ENCODE data around the gene MOCOS. TPM values are rescaled to one million over a fixed set of nuclear protein-coding genes. Genes with fewer than 3 reads are reported as not detected.

MOCOS gene
- total and polyA plus RNA-seq, 2 donors (not counting 1 experiment from before 2014, with no cell fraction given): 0.01 to 0.05 TPM

DNA sequence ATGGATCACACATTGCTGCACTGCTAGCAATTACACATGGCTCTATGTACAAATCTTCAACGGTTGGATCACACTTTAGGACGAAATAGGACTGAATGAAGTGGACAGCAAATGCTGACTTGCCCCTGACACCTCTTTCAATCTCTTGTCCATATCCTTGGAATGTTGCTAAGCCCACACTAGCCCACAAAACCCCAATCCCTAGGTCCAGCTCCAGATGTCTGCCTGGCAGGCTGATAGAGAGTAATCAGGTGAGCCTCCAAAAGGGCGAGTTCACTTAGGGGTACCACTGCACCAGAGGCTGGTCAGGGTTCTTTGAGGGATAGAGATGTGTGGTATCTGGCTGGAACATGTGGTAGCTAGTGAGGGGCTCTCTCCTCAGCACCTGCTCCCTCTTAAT lies 91.7 kb downstream of the MOCOS start:
- no peak overlapping the region for H3K27ac Mint-ChIP-seq
- H3K4me2 ChIP-seq (replicated peaks; ENCODE audit: low read depth, low read length, poor library complexity, severe bottlenecking): no peak overlapping the region
- ATAC-seq (ENCODE audit: low read depth): no peak
- H3K27me3 Mint-ChIP-seq: peaks cover 43% of the 10 kb centered on the region
- no peaks in the 10 kb centered on the region for H3K9me3 ChIP-seq (ENCODE audit: control extremely low read depth in 1 of 3, control insufficient read depth in 2 of 3, insufficient read depth in 1 of 3, low read length in 2 of 3)
- no peak for TF ChIP-seq EZH2 (IDR thresholded peaks at IDR 0.05; ENCODE audit: borderline replicate concordance, insufficient read depth, low read depth, low read length, poor library complexity, severe bottlenecking)
- TF ChIP-seq, protein P1, sequence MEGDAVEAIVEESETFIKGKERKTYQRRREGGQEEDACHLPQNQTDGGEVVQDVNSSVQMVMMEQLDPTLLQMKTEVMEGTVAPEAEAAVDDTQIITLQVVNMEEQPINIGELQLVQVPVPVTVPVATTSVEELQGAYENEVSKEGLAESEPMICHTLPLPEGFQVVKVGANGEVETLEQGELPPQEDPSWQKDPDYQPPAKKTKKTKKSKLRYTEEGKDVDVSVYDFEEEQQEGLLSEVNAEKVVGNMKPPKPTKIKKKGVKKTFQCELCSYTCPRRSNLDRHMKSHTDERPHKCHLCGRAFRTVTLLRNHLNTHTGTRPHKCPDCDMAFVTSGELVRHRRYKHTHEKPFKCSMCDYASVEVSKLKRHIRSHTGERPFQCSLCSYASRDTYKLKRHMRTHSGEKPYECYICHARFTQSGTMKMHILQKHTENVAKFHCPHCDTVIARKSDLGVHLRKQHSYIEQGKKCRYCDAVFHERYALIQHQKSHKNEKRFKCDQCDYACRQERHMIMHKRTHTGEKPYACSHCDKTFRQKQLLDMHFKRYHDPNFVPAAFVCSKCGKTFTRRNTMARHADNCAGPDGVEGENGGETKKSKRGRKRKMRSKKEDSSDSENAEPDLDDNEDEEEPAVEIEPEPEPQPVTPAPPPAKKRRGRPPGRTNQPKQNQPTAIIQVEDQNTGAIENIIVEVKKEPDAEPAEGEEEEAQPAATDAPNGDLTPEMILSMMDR (IDR thresholded peaks at IDR 0.05): no peak
- H3K9me3 Mint-ChIP-seq (ENCODE audit: insufficient read depth): no peaks in the 10 kb centered on the region
- no peaks in the 10 kb centered on the region for H3K79me2 ChIP-seq (ENCODE audit: control insufficient read depth, insufficient read depth, low read length)
- no peaks in the 10 kb centered on the region for H3K36me3 ChIP-seq (replicated peaks in 1 of 2; ENCODE audit: control extremely low read depth in 1 of 2, control insufficient read depth in 1 of 2, extremely low read depth in 1 of 2, insufficient read depth in 2 of 2, low read length in 1 of 2)
- no peak overlapping the region for H3K4me3 Mint-ChIP-seq
- 80% methylated on average over 2 of the region's 3 CpGs for WGBS (ENCODE audit: insufficient coverage)
- H3K27me3 ChIP-seq (replicated peaks in 1 of 4; ENCODE audit: control extremely low read depth in 1 of 4, control insufficient read depth in 3 of 4, insufficient read depth in 4 of 4, low read length in 3 of 4): peaks cover 0 to 16% (median 13%) of the 10 kb centered on the region in 4 experiments
- H3K4me1 Mint-ChIP-seq: no peaks in the 10 kb centered on the region
- no peak overlapping the region for H3K27ac ChIP-seq (ENCODE audit: low read length in 2 of 2)
- CTCF ChIA-PET: interaction anchor here (8.1 to 12.9 kb wide), 2 partner anchors 183 to 259 kb away, joined by 175 to 213 read pairs; no protein-coding TSS in a partner anchor
- H2AFZ ChIP-seq (ENCODE audit: insufficient read depth, low read depth, low read length, poor library complexity, severe bottlenecking): no peak overlapping the region
- no peak overlapping the region for H3K4me3 ChIP-seq (ENCODE audit: control extremely low read depth in 1 of 5, extremely low read depth in 1 of 5, insufficient read depth in 1 of 5, low read depth in 2 of 5, low read length in 4 of 5)
- H3K4me1 ChIP-seq (ENCODE audit: control insufficient read depth in 2 of 2, insufficient read depth in 2 of 2, low read length in 2 of 2): no peaks in the 10 kb centered on the region
- DNase-seq: no peak
- POLR2A ChIA-PET: interaction anchor here (0.5 kb wide), 1 partner anchor 20 kb away, joined by 3 read pairs; no protein-coding TSS in a partner anchor
- no peak overlapping the region for H3K9ac ChIP-seq (ENCODE audit: low read length)
- H4K20me1 ChIP-seq (ENCODE audit: control insufficient read depth, insufficient read depth, low read length, poor library complexity, severe bottlenecking): no peaks in the 10 kb centered on the region
- intact Hi-C loops (cut with micrococcal nuclease): no loop called here

GRCh38 chr18:36281936-36282335 lies 94.6 kb downstream of the MOCOS start:
- no peak overlapping the region for H3K4me2 ChIP-seq (replicated peaks; ENCODE audit: low read depth, low read length, poor library complexity, severe bottlenecking)
- H3K4me1 ChIP-seq (ENCODE audit: control insufficient read depth in 2 of 2, insufficient read depth in 2 of 2, low read length in 2 of 2): no peaks in the 10 kb centered on the region
- ATAC-seq (ENCODE audit: low read depth): no peak
- Mint-ChIP-seq H3K27me3 (peaks cover 36% of the 10 kb centered on the region), H3K4me3 (no peak overlapping the region), H3K27ac (no peak overlapping the region), H3K9me3 (ENCODE audit: insufficient read depth) (no peaks in the 10 kb centered on the region), H3K4me1 (peaks cover 2% of the 10 kb centered on the region)
- H3K9me3 ChIP-seq (ENCODE audit: control extremely low read depth in 1 of 3, control insufficient read depth in 2 of 3, insufficient read depth in 1 of 3, low read length in 2 of 3): no peaks in the 10 kb centered on the region
- WGBS (ENCODE audit: insufficient coverage): 36% methylated on average over 1 of the region's 3 CpGs
- no peak overlapping the region for H3K9ac ChIP-seq (ENCODE audit: low read length)
- DNase-seq: no peak
- no peaks in the 10 kb centered on the region for H3K79me2 ChIP-seq (ENCODE audit: control insufficient read depth, insufficient read depth, low read length)
- H3K27me3 ChIP-seq (replicated peaks in 1 of 4; ENCODE audit: control extremely low read depth in 1 of 4, control insufficient read depth in 3 of 4, insufficient read depth in 4 of 4, low read length in 3 of 4): peaks cover 0 to 11% (median 9%) of the 10 kb centered on the region in 4 experiments
- TF ChIP-seq EZH2 (IDR thresholded peaks at IDR 0.05; ENCODE audit: borderline replicate concordance, insufficient read depth, low read depth, low read length, poor library complexity, severe bottlenecking): no peak
- TF ChIP-seq, protein P1 (IDR thresholded peaks at IDR 0.05): no peak
- POLR2A ChIA-PET: no interaction called here
- H3K27ac ChIP-seq (ENCODE audit: low read length in 2 of 2): no peak overlapping the region
- H4K20me1 ChIP-seq (ENCODE audit: control insufficient read depth, insufficient read depth, low read length, poor library complexity, severe bottlenecking): no peaks in the 10 kb centered on the region
- CTCF ChIA-PET: interaction anchor here (5.9 to 12.9 kb wide), 3 partner anchors 186 to 527 kb away, joined by 68 to 213 read pairs (median 175); no protein-coding TSS in a partner anchor
- intact Hi-C loops (cut with micrococcal nuclease): no loop called here
- H2AFZ ChIP-seq (ENCODE audit: insufficient read depth, low read depth, low read length, poor library complexity, severe bottlenecking): no peak overlapping the region
- no peak overlapping the region for H3K4me3 ChIP-seq (ENCODE audit: control extremely low read depth in 1 of 5, extremely low read depth in 1 of 5, insufficient read depth in 1 of 5, low read depth in 2 of 5, low read length in 4 of 5)
- no peaks in the 10 kb centered on the region for H3K36me3 ChIP-seq (replicated peaks in 1 of 2; ENCODE audit: control extremely low read depth in 1 of 2, control insufficient read depth in 1 of 2, extremely low read depth in 1 of 2, insufficient read depth in 2 of 2, low read length in 1 of 2)
